NB4 (cell line): Measurements from ENCODE around the gene ECE1.

Experiments used
- MAX ChIP-seq: IDR thresholded peaks from 2 replicates; pipeline ENCODE4 v1.6.1; 2011; ENCODE audit warnings: low read depth, low read length
- MYC ChIP-seq: IDR thresholded peaks from 2 replicates; pipeline ENCODE4 v1.6.1; 2011; ENCODE audit warnings: low read depth, low read length
- POLR2A ChIP-seq: IDR thresholded peaks from 2 replicates; pipeline ENCODE4 v1.6.1; 2011; ENCODE audit warnings: mild to moderate bottlenecking; ENCODE audit not compliant: insufficient read length; ENCODE audit errors: extremely low read depth
- TF ChIP-seq, protein P1 (sequence below): IDR thresholded peaks from one replicate; pipeline ENCODE4 v1.5.1; 2012; ENCODE audit warnings: low read depth, low read length

- TF ChIP-seq, protein P1, sequence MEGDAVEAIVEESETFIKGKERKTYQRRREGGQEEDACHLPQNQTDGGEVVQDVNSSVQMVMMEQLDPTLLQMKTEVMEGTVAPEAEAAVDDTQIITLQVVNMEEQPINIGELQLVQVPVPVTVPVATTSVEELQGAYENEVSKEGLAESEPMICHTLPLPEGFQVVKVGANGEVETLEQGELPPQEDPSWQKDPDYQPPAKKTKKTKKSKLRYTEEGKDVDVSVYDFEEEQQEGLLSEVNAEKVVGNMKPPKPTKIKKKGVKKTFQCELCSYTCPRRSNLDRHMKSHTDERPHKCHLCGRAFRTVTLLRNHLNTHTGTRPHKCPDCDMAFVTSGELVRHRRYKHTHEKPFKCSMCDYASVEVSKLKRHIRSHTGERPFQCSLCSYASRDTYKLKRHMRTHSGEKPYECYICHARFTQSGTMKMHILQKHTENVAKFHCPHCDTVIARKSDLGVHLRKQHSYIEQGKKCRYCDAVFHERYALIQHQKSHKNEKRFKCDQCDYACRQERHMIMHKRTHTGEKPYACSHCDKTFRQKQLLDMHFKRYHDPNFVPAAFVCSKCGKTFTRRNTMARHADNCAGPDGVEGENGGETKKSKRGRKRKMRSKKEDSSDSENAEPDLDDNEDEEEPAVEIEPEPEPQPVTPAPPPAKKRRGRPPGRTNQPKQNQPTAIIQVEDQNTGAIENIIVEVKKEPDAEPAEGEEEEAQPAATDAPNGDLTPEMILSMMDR: no peak
- TF ChIP-seq POLR2A: no peak
- no peak for TF ChIP-seq MAX
- TF ChIP-seq MYC: no peak
Measured at GRCh38 chr1:21290546-21290944, 282 bp upstream of the ECE1 start.
